K562 (cell line): Measurements from ENCODE around the gene ABHD18. TPM values are rescaled to one million over a fixed set of nuclear protein-coding genes. Genes with fewer than 3 reads are reported as not detected.

ENCODE experiments used
- ARHGAP35 ChIP-seq: fragments of 450-650 bp; IDR thresholded peaks from 2 replicates; pipeline ENCODE4 v1.6.1; 2018; ENCODE audit not compliant: partially characterized antibody
- CHD4 ChIP-seq: fragments of 200-600 bp; sonication (generic); IDR thresholded peaks from 3 replicates; pipeline ENCODE4 v1.6.1; 2012; ENCODE audit warnings: low read depth, mild to moderate bottlenecking, mixed read lengths, low read length, inconsistent platforms; ENCODE audit not compliant: insufficient read depth, insufficient replicate concordance, poor library complexity, severe bottlenecking
- EHMT2 ChIP-seq: fragments of 450-650 bp; IDR thresholded peaks from 2 replicates; pipeline ENCODE4 v1.6.1; 2018; ENCODE audit warnings: antibody characterized with exemption
- ELF2 ChIP-seq: fragments of 250-450 bp; sonication (Bioruptor Pico); IDR thresholded peaks from 2 replicates; pipeline ENCODE4 v1.5.0; 2021; ENCODE audit warnings: mild to moderate bottlenecking
- KDM2B ChIP-seq: fragments of 250-450 bp; sonication (Bioruptor Pico); IDR thresholded peaks from 2 replicates; pipeline ENCODE4 v1.8.0; 2021; ENCODE audit warnings: mild to moderate bottlenecking, moderate library complexity
- KHSRP ChIP-seq: fragments of 450-650 bp; IDR thresholded peaks from 2 replicates; pipeline ENCODE4 v1.6.1; 2017
- MEIS2 ChIP-seq: fragments of 450-650 bp; IDR thresholded peaks from 2 replicates; pipeline ENCODE4 v1.6.1; 2014; ENCODE audit warnings: mild to moderate bottlenecking; ENCODE audit not compliant: partially characterized antibody
- MTF1 ChIP-seq: fragments of 250-450 bp; sonication (Bioruptor Pico); IDR thresholded peaks from 2 replicates; pipeline ENCODE4 v1.9.0; 2021; ENCODE audit warnings: moderate library complexity, mild to moderate bottlenecking, inconsistent platforms, borderline replicate concordance
- MXI1 ChIP-seq: IDR thresholded peaks from 2 replicates; pipeline ENCODE4 v1.6.1; 2011; ENCODE audit warnings: low read depth, mild to moderate bottlenecking, improper control_type of control experiment, low read length
- PHB ChIP-seq: fragments of 250-450 bp; sonication (Bioruptor Pico); IDR thresholded peaks from 2 replicates; pipeline ENCODE4 v1.5.0; 2021
- SMARCC2 ChIP-seq: fragments of 450-650 bp; IDR thresholded peaks from 2 replicates; pipeline ENCODE4 v1.6.1; 2017; ENCODE audit warnings: antibody characterized with exemption, moderate library complexity, mild to moderate bottlenecking, low read depth
- ZBTB7A ChIP-seq: IDR thresholded peaks from 2 replicates; pipeline ENCODE4 v1.6.1; 2011; ENCODE audit warnings: low read depth, mild to moderate bottlenecking, low read length, moderate library complexity, borderline replicate concordance; ENCODE audit not compliant: control insufficient read depth
- ZNF3 ChIP-seq: fragments of 250-450 bp; sonication (Bioruptor Pico); IDR thresholded peaks from 2 replicates; pipeline ENCODE4 v1.5.0; 2021; ENCODE audit warnings: mild to moderate bottlenecking, moderate library complexity
- ZNF444 ChIP-seq: fragments of 250-450 bp; sonication (Bioruptor Pico); IDR thresholded peaks from 2 replicates; pipeline ENCODE4 v1.4.0; 2020; ENCODE audit warnings: mild to moderate bottlenecking, moderate library complexity
- ZNF586 ChIP-seq: fragments of 450-650 bp; formaldehyde crosslinking; conservative IDR thresholded peaks from 2 replicates; pipeline ENCODE4 v1.4.0; 2020; ENCODE audit warnings: mild to moderate bottlenecking, moderate library complexity
- polyA plus RNA-seq, 8 experiments: library from polyadenylated mRNA; depleted of rRNA in 4 of 8; stranded (reverse) in 5 of 8; unstranded in 3 of 8; fragments of >200 nt; fragmentation: Nextera tagmentation in 2 of 8; fragmentation: Illumina TruSeq in 1 of 8; extraction: Ambion mirVana in 2 of 8; extraction: Trizol in 1 of 8; gene quantifications; 2 replicates each; pipeline versions ENCODE4 v1.2.1 to v1.2.3, GENCODE V29; 2011 to 2014; ENCODE audit warnings: inconsistent platforms in 1 of 8, missing spikeins in 1 of 8
- total RNA-seq, 7 experiments: library from RNA; depleted of rRNA in 6 of 7; stranded (reverse); fragments of >200 nt in 6 of 7; fragmentation: Illumina TruSeq in 2 of 7; extraction: Trizol in 2 of 7; gene quantifications; 2 replicates each; pipeline versions ENCODE4 v1.2.1 to v1.2.3, GENCODE V29; 2011 to 2021; ENCODE audit warnings: low replicate concordance in 1 of 7
- TF ChIP-seq, protein P1 (sequence below), 2 experiments: IDR thresholded peaks in 1 of 2; conservative IDR thresholded peaks in 1 of 2; 2 replicates each; pipeline ENCODE4 v1.6.1; 2016; ENCODE audit warnings: low read depth in 2 of 2, mild to moderate bottlenecking in 1 of 2, missing compliant biosample characterization in 1 of 2, missing genetic modification characterization in 1 of 2, moderate library complexity in 1 of 2
- TF ChIP-seq, protein P2 (sequence below): fragments of 450-650 bp; formaldehyde crosslinking; IDR thresholded peaks from 2 replicates; pipeline ENCODE4 v1.4.0; 2022; ENCODE audit warnings: missing genetic modification characterization
- TF ChIP-seq, protein P3 (sequence below): sonication (generic); formaldehyde crosslinking; IDR thresholded peaks from 2 replicates; pipeline ENCODE4 v1.8.0; 2022; ENCODE audit warnings: mild to moderate bottlenecking, low read depth, missing genetic modification reagents
- TF ChIP-seq, protein P4 (sequence below): sonication (generic); IDR thresholded peaks from 2 replicates; pipeline ENCODE4 v1.6.1; 2016
- TF ChIP-seq, protein P5 (sequence below): sonication (generic); formaldehyde crosslinking; IDR thresholded peaks from 2 replicates; pipeline ENCODE4 v1.8.0; 2022; ENCODE audit warnings: mild to moderate bottlenecking, missing genetic modification reagents

ABHD18 gene
- total and polyA plus RNA-seq, 9 of the 15 experiments (the other 6 are each of a cell fraction or from before 2014, with no cell fraction given): 6.1 to 25.0 (median 16.0) TPM

DNA sequence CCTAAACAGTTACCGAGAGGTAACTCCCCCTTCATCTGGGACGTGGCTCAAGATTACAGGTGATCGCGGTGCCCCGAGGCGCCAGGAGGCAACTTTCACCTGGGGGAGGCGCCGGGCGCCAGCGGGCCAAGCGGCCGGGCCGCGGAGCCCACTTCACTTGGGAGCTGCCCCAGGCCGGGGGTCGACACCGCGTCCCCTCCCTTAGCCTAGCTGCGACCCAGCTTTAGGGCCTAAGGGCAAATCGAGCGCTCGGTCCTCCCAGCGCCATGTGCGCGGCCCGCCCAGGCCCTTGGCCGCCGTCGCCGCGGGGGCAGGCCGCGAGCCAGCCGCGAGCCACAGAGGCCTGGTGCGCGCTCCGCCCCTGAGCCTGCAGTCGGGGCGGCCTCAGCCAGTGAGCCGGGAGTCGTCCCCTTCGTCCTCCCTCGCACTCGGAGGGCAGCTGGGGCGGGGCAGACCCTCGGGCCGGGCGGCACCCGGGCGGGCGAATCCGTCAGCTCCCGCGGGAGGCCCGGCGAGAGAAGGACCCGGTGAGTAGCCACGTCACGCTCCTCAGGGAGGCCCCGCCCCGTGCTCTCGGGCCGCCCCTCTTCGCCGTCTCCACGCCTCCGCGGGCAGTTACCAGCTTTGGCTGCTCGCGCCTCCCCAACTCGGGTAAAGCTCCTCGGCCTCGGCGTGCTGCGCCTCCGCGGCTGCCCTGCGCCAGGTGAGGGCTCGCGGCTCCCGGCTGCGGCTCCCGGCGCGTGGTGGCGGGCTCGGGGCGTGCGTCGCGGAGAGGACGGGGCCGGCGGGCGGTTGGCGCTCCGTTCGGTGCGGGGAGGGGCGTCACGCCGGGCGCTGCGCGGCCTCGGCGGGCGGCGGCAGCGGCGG is 95.7 kb downstream of the ABHD18 start, which contains the start of gene LARP1B (continued):
- TF ChIP-seq, protein P1, sequence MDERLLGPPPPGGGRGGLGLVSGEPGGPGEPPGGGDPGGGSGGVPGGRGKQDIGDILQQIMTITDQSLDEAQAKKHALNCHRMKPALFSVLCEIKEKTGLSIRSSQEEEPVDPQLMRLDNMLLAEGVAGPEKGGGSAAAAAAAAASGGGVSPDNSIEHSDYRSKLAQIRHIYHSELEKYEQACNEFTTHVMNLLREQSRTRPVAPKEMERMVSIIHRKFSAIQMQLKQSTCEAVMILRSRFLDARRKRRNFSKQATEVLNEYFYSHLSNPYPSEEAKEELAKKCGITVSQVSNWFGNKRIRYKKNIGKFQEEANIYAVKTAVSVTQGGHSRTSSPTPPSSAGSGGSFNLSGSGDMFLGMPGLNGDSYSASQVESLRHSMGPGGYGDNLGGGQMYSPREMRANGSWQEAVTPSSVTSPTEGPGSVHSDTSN (CRISPR knock-in tag; IDR thresholded peaks at IDR 0.05; ENCODE audit: low read depth): no peak
- TF ChIP-seq, protein P1 (tag; conservative IDR thresholded peaks at IDR 0.05; ENCODE audit: low read depth): no peak
- TF ChIP-seq ZNF3 (no peak), MTF1 (CRISPR knock-in tag) (no peak), ZNF586 (CRISPR knock-in tag) (no peak), ARHGAP35 (no peak), ZBTB7A (peak; percentile 91), EHMT2 (no peak), CHD4 (no peak), PHB (CRISPR knock-in tag) (no peak), KDM2B (CRISPR knock-in tag) (no peak; the same call in 1 of the 2 replicates), MXI1 (0 out of 2 replicates have a peak, but pooled peaks have one; percentile 11), MEIS2 (peak; percentile 31), ZNF444 (CRISPR knock-in tag) (no peak), SMARCC2 (no peak; the same call in 1 of the 2 replicates), ELF2 (CRISPR knock-in tag) (no peak), KHSRP (no peak)
- TF ChIP-seq, protein P2, sequence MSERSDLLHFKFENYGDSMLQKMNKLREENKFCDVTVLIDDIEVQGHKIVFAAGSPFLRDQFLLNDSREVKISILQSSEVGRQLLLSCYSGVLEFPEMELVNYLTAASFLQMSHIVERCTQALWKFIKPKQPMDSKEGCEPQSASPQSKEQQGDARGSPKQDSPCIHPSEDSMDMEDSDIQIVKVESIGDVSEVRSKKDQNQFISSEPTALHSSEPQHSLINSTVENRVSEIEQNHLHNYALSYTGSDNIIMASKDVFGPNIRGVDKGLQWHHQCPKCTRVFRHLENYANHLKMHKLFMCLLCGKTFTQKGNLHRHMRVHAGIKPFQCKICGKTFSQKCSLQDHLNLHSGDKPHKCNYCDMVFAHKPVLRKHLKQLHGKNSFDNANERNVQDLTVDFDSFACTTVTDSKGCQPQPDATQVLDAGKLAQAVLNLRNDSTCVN: no peak
- TF ChIP-seq, protein P3, sequence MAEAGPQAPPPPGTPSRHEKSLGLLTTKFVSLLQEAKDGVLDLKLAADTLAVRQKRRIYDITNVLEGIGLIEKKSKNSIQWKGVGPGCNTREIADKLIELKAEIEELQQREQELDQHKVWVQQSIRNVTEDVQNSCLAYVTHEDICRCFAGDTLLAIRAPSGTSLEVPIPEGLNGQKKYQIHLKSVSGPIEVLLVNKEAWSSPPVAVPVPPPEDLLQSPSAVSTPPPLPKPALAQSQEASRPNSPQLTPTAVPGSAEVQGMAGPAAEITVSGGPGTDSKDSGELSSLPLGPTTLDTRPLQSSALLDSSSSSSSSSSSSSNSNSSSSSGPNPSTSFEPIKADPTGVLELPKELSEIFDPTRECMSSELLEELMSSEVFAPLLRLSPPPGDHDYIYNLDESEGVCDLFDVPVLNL (CRISPR knock-in tag): no peak
- TF ChIP-seq, protein P4, sequence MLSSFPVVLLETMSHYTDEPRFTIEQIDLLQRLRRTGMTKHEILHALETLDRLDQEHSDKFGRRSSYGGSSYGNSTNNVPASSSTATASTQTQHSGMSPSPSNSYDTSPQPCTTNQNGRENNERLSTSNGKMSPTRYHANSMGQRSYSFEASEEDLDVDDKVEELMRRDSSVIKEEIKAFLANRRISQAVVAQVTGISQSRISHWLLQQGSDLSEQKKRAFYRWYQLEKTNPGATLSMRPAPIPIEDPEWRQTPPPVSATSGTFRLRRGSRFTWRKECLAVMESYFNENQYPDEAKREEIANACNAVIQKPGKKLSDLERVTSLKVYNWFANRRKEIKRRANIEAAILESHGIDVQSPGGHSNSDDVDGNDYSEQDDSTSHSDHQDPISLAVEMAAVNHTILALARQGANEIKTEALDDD: no peak
- TF ChIP-seq, protein P5, sequence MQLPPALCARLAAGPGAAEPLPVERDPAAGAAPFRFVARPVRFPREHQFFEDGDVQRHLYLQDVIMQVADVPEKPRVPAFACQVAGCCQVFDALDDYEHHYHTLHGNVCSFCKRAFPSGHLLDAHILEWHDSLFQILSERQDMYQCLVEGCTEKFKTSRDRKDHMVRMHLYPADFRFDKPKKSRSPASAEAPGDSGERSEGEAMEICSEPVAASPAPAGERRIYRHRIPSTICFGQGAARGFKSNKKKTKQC (CRISPR knock-in tag): peak; percentile 92
